Measurements from ENCODE around the gene KRTAP4-3.
"Not testable (repeated sequence)": the region's sequence is repeated elsewhere in the genome, so short reads cannot be mapped to it uniquely, and the experiment has no call there.

Gene KRTAP4-3

GRCh38 chr17:41144846-41145245 is 23.2 kb downstream of the KRTAP4-3 start:
- Histone ChIP-seq H3K79me2 (ENCODE audit: insufficient read depth, low read depth) (no peaks in the 10 kb centered on the region), H3K4me1 (ENCODE audit: low read depth, poor library complexity, severe bottlenecking) (no peaks in the 10 kb centered on the region), H3K27me3 (ENCODE audit: insufficient read depth, low read depth) (no peaks in the 10 kb centered on the region), H3K9ac (no peak overlapping the region), H3K27ac (no peak overlapping the region), H3K4me3 (IDR thresholded peaks at IDR 0.05; ENCODE audit: insufficient read depth, low read depth, low read length) (no peak overlapping the region), H3K36me3 (ENCODE audit: insufficient read depth) (no peaks in the 10 kb centered on the region), H2AFZ (ENCODE audit: low read depth) (no peak overlapping the region), H3K4me2 (no peak overlapping the region), H4K20me1 (ENCODE audit: insufficient read depth) (no peaks in the 10 kb centered on the region)
- TF ChIP-seq CTCF (conservative IDR thresholded peaks at IDR 0.05; ENCODE audit: low read depth, low read length) = no peak

GRCh38 chr17:41141361-41141760 is 26.7 kb downstream of the KRTAP4-3 start:
- H4K20me1 ChIP-seq (ENCODE audit: insufficient read depth) = no peaks in the 10 kb centered on the region
- H3K27me3 ChIP-seq (ENCODE audit: insufficient read depth, low read depth) = no peaks in the 10 kb centered on the region
- H3K79me2 ChIP-seq (ENCODE audit: insufficient read depth, low read depth) = no peaks in the 10 kb centered on the region

GRCh38 chr17:41140360-41141131 is 27.5 kb downstream of the KRTAP4-3 start, which contains the start of gene KRTAP4-6:
Gene KRTAP4-6, minus strand, starts transcription at chr17:41140544. Its CDS starts 57 bp downstream, at chr17:41140487.
- Histone ChIP-seq H3K36me3 (ENCODE audit: insufficient read depth) (no peaks in the 10 kb centered on the region), H3K27me3 (ENCODE audit: insufficient read depth, low read depth) (no peaks in the 10 kb centered on the region), H4K20me1 (ENCODE audit: insufficient read depth) (no peaks in the 10 kb centered on the region), H3K4me1 (ENCODE audit: low read depth, poor library complexity, severe bottlenecking) (no peaks in the 10 kb centered on the region), H3K4me2 (no peak within 1 kb of the TSS), H3K79me2 (ENCODE audit: insufficient read depth, low read depth) (no peaks in the 10 kb centered on the region), H3K9ac (no peak within 1 kb of the TSS), H3K27ac (no peak within 1 kb of the TSS), H2AFZ (ENCODE audit: low read depth) (no peak within 1 kb of the TSS), H3K4me3 (IDR thresholded peaks at IDR 0.05; ENCODE audit: insufficient read depth, low read depth, low read length) (no peak within 1 kb of the TSS)
- TF ChIP-seq CTCF (conservative IDR thresholded peaks at IDR 0.05; ENCODE audit: low read depth, low read length) = no peak

More at GRCh38 chr17:41141361-41141760, 26.7 kb downstream of the KRTAP4-3 start:
- Histone ChIP-seq H3K9ac (no peak overlapping the region), H2AFZ (ENCODE audit: low read depth) (no peak overlapping the region), H3K27ac (no peak overlapping the region), H3K36me3 (ENCODE audit: insufficient read depth) (no peaks in the 10 kb centered on the region), H3K4me3 (IDR thresholded peaks at IDR 0.05; ENCODE audit: insufficient read depth, low read depth, low read length) (no peak overlapping the region), H3K4me1 (ENCODE audit: low read depth, poor library complexity, severe bottlenecking) (no peaks in the 10 kb centered on the region), H3K4me2 (no peak overlapping the region)
- TF ChIP-seq CTCF (conservative IDR thresholded peaks at IDR 0.05; ENCODE audit: low read depth, low read length) = no peak

- not testable (repeated sequence) for H3K4me3 ChIP-seq (IDR thresholded peaks at IDR 0.05; ENCODE audit: insufficient read depth, low read depth, low read length); H3K9ac ChIP-seq; H4K20me1 ChIP-seq (ENCODE audit: insufficient read depth); H3K79me2 ChIP-seq (ENCODE audit: insufficient read depth, low read depth); H3K4me1 ChIP-seq (ENCODE audit: low read depth, poor library complexity, severe bottlenecking); H3K36me3 ChIP-seq (ENCODE audit: insufficient read depth); H3K4me2 ChIP-seq; H2AFZ ChIP-seq (ENCODE audit: low read depth); H3K27ac ChIP-seq; H3K27me3 ChIP-seq (ENCODE audit: insufficient read depth, low read depth)
These were observed 28.2 kb downstream of the KRTAP4-3 start for GRCh38 chr17:41139865-41140264.
